IMR-90 (cell line): Measurements from ENCODE around the gene KRTAP10-11.

Source experiments
- BHLHE40 ChIP-seq: fragments of 150-350 bp; IDR thresholded peaks from 2 replicates; pipeline ENCODE4 v1.6.1; 2016; ENCODE audit warnings: mild to moderate bottlenecking, low read depth, low read length
- CEBPB ChIP-seq: IDR thresholded peaks from 2 replicates; pipeline ENCODE4 v1.6.1; 2012; ENCODE audit warnings: low read depth, low read length, improper control_type of control experiment
- CTCF ChIP-seq: conservative IDR thresholded peaks from 2 replicates; pipeline ENCODE4 v1.5.1; 2012; ENCODE audit warnings: mild to moderate bottlenecking, low read depth, low read length, improper control_type of control experiment
- ELK1 ChIP-seq: fragments of 150-350 bp; IDR thresholded peaks from 2 replicates; pipeline ENCODE4 v1.6.1; 2016; ENCODE audit warnings: low read depth, mild to moderate bottlenecking, low read length, moderate library complexity, borderline replicate concordance
- FOS ChIP-seq: fragments of 150-350 bp; IDR thresholded peaks from 2 replicates; pipeline ENCODE4 v1.6.1; 2016; ENCODE audit warnings: low read depth, low read length
- MAFK ChIP-seq: IDR thresholded peaks from 2 replicates; pipeline ENCODE4 v1.6.1; 2012; ENCODE audit warnings: low read depth, low read length, improper control_type of control experiment
- MXI1 ChIP-seq: IDR thresholded peaks from 2 replicates; pipeline ENCODE4 v1.6.1; 2012; ENCODE audit warnings: low read depth, mild to moderate bottlenecking, low read length, moderate library complexity, borderline replicate concordance
- NFE2L2 ChIP-seq: fragments of 150-350 bp; IDR thresholded peaks from 2 replicates; pipeline ENCODE4 v1.6.1; 2016; ENCODE audit warnings: low read depth, mild to moderate bottlenecking, low read length
- POLR2A ChIP-seq: IDR thresholded peaks from 2 replicates; pipeline ENCODE4 v1.6.1; 2012; ENCODE audit warnings: mild to moderate bottlenecking, low read depth, low read length
- RAD21 ChIP-seq: IDR thresholded peaks from 2 replicates; pipeline ENCODE4 v1.6.1; 2012; ENCODE audit warnings: low read length, improper control_type of control experiment
- RCOR1 ChIP-seq: IDR thresholded peaks from 2 replicates; pipeline ENCODE4 v1.6.1; 2012; ENCODE audit warnings: mild to moderate bottlenecking, low read length, improper control_type of control experiment; ENCODE audit not compliant: insufficient replicate concordance
- RFX5 ChIP-seq: IDR thresholded peaks from 2 replicates; pipeline ENCODE4 v1.8.0; 2012; ENCODE audit warnings: low read depth, mild to moderate bottlenecking, low read length, moderate library complexity
- SMC3 ChIP-seq: fragments of 150-350 bp; IDR thresholded peaks from 2 replicates; pipeline ENCODE4 v1.6.1; 2016; ENCODE audit warnings: low read depth, mild to moderate bottlenecking, antibody characterized with exemption, low read length, moderate library complexity
- USF2 ChIP-seq: fragments of 150-350 bp; IDR thresholded peaks from 2 replicates; pipeline ENCODE4 v1.6.1; 2017; ENCODE audit warnings: mild to moderate bottlenecking, antibody characterized with exemption, low read length, low read depth

DNA sequence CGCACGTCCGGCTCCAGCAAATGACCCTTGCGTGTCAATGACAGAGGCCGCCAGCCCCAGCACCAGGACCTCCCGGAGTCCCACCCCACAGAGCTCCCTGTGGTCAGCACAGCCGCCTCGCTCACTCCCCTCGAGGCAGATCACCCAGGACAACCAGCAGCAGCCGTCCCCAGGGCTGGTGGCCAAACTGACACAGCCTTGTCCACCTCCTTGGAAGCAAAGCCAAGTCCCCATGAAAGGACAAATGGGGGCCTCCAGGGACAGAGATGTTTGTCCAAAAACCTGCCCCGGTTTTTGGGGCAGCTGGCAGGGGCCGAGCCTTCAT lies 6.9 kb upstream of the KRTAP10-11 start:
- no peak for TF ChIP-seq RFX5
- no peak for TF ChIP-seq CTCF
- TF ChIP-seq RAD21 = no peak
- no peak for TF ChIP-seq POLR2A
- no peak for TF ChIP-seq USF2
- TF ChIP-seq MXI1 = no peak
- no peak for TF ChIP-seq ELK1
- TF ChIP-seq SMC3 = no peak
- TF ChIP-seq BHLHE40 = no peak
- no peak for TF ChIP-seq RCOR1
- no peak for TF ChIP-seq NFE2L2
- TF ChIP-seq CEBPB = no peak
- TF ChIP-seq MAFK = no peak
- no peak for TF ChIP-seq FOS
